ENCODE data around the gene LRMDA.

- TF ChIP-seq, protein P1, sequence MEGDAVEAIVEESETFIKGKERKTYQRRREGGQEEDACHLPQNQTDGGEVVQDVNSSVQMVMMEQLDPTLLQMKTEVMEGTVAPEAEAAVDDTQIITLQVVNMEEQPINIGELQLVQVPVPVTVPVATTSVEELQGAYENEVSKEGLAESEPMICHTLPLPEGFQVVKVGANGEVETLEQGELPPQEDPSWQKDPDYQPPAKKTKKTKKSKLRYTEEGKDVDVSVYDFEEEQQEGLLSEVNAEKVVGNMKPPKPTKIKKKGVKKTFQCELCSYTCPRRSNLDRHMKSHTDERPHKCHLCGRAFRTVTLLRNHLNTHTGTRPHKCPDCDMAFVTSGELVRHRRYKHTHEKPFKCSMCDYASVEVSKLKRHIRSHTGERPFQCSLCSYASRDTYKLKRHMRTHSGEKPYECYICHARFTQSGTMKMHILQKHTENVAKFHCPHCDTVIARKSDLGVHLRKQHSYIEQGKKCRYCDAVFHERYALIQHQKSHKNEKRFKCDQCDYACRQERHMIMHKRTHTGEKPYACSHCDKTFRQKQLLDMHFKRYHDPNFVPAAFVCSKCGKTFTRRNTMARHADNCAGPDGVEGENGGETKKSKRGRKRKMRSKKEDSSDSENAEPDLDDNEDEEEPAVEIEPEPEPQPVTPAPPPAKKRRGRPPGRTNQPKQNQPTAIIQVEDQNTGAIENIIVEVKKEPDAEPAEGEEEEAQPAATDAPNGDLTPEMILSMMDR (conservative IDR thresholded peaks at IDR 0.05; ENCODE audit: low read length) = no peak
- no peak for TF ChIP-seq EZH2phosphoT487 (IDR thresholded peaks at IDR 0.05; ENCODE audit: borderline replicate concordance, low read depth, low read length)
Measured at GRCh38 chr10:76201962-76202361, 770.5 kb downstream of the LRMDA start.

Data from OCI-LY7 (cell line).